Measurements from ENCODE around the gene ACVR1C. TPM values are rescaled to one million over a fixed set of nuclear protein-coding genes. Genes with fewer than 3 reads are reported as not detected.

The ACVR1C gene
- total and polyA plus RNA-seq, 3 experiments from 2014 or later = 0.60 to 0.66 (median 0.61) TPM

DNA sequence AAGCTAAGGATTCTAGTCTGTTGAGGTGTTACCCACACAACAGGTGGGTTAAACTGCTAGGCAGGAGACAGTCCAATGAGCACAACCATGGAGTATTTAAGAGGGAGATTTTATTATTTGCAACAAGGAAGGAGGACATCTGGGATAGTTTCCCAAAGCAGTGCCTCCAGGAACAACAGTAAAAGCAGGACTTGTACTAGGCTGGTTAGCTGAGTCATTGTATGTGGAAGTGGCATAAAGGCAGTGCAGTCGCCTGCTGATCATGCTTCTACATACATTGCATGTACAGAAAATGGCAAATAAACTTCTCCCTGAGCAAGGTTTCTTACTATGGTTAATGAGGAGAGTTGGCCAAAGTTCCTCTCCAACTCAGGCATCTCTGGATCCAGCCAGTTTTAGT, 138.7 kb downstream of the ACVR1C start:
- Histone ChIP-seq H3K4me3 (ENCODE audit: low read length) (no peak overlapping the region), H3K4me1 (ENCODE audit: insufficient read depth, low read length) (peaks cover 14% of the 10 kb centered on the region), H3K9me3 (ENCODE audit: low read length) (no peaks in the 10 kb centered on the region), H3K36me3 (ENCODE audit: insufficient read depth, low read length) (no peaks in the 10 kb centered on the region), H3K27me3 (ENCODE audit: insufficient read depth, low read length, poor library complexity, severe bottlenecking) (no peaks in the 10 kb centered on the region), H3K27ac (ENCODE audit: low read depth, low read length) (no peak overlapping the region)
- peaks cover 17 to 38% (median 24%) of the 10 kb centered on the region in 3 donors for H3K4me1 Mint-ChIP-seq
- CTCF ChIA-PET = interaction anchor here (1.2 to 6.0 kb wide), 3 partner anchors 10 to 162 kb away, joined by 4 to 60 read pairs (median 4); no protein-coding TSS in a partner anchor
- POLR2A ChIA-PET = no interaction called here
- H3K36me3 Mint-ChIP-seq = peaks cover 0 to 4% (median 0%) of the 10 kb centered on the region in 3 donors
- H3K9me3 Mint-ChIP-seq = no peaks in the 10 kb centered on the region
- no peak overlapping the region for H3K27ac Mint-ChIP-seq
- peaks cover 0 to 6% of the 10 kb centered on the region in 2 donors for H3K27me3 Mint-ChIP-seq
- DNase-seq = no peak
- no peak overlapping the region for H3K4me3 Mint-ChIP-seq

DNA sequence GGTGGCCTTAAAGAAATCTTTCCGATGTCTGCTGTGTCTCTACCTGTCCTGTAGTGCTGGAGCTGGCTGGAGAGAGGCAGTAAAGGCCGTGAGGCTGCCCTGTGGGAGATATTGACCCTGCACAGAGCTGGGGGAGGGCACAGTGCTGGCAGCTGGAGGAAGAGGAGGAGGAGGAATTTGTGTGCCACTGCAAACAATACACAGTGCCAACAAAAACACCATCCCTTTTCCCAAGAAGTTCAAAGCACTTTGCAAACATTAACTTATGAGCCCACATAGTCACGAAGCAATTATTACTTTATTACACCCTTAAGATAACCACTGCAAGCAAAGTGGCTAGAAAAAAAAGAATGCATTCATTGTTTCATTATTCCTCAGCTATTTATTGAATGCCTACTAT, 139.8 kb downstream of the ACVR1C start:
- Histone ChIP-seq H3K4me1 (ENCODE audit: insufficient read depth, low read length) (peaks cover 14% of the 10 kb centered on the region), H3K27ac (ENCODE audit: low read depth, low read length) (no peak overlapping the region), H3K27me3 (ENCODE audit: insufficient read depth, low read length, poor library complexity, severe bottlenecking) (no peaks in the 10 kb centered on the region), H3K36me3 (ENCODE audit: insufficient read depth, low read length) (no peaks in the 10 kb centered on the region), H3K9me3 (ENCODE audit: low read length) (no peaks in the 10 kb centered on the region), H3K4me3 (ENCODE audit: low read length) (no peak overlapping the region)
- ChIA-PET CTCF (interaction anchor here (1.2 to 6.0 kb wide), 4 partner anchors 9 to 161 kb away, joined by 3 to 60 read pairs (median 5); no protein-coding TSS in a partner anchor), POLR2A (no interaction called here)
- H3K27ac Mint-ChIP-seq = no peak overlapping the region
- no peak overlapping the region for H3K4me3 Mint-ChIP-seq
- H3K9me3 Mint-ChIP-seq = no peaks in the 10 kb centered on the region
- H3K36me3 Mint-ChIP-seq = peaks cover 0 to 4% (median 0%) of the 10 kb centered on the region in 3 donors
- no peak for DNase-seq
- H3K4me1 Mint-ChIP-seq = peaks cover 17 to 34% (median 24%) of the 10 kb centered on the region in 3 donors
- peaks cover 0 to 5% of the 10 kb centered on the region in 2 donors for H3K27me3 Mint-ChIP-seq

DNA sequence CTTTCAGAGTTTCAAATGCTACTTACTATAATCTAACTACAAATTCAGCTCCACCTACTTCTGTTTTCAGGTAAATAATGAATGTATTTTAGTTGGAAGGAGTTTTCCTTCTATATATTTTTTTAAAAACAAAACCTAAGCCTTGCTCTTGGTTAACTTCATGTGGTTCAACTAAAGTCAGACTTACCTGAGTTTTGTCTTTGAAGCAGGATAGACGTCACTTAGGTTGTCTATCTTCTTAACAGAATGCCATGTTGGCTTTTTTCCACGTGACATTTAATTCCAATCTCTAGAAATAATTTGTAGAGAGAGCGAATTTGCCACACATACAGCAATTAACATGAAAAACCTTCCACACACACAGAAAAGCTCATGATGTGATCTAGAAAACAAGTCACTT, 140.9 kb downstream of the ACVR1C start:
- Histone ChIP-seq H3K36me3 (ENCODE audit: insufficient read depth, low read length) (no peaks in the 10 kb centered on the region), H3K4me3 (ENCODE audit: low read length) (no peak overlapping the region), H3K27ac (ENCODE audit: low read depth, low read length) (no peak overlapping the region), H3K4me1 (ENCODE audit: insufficient read depth, low read length) (peaks cover 13% of the 10 kb centered on the region), H3K9me3 (ENCODE audit: low read length) (no peaks in the 10 kb centered on the region), H3K27me3 (ENCODE audit: insufficient read depth, low read length, poor library complexity, severe bottlenecking) (no peaks in the 10 kb centered on the region)
- ChIA-PET POLR2A (no interaction called here), CTCF (interaction anchor here (0.9 to 6.0 kb wide), 4 partner anchors 10 to 160 kb away, joined by 3 to 60 read pairs (median 5); no protein-coding TSS in a partner anchor)
- H3K4me1 Mint-ChIP-seq = peaks cover 7 to 23% (median 12%) of the 10 kb centered on the region in 3 donors
- H3K9me3 Mint-ChIP-seq = no peaks in the 10 kb centered on the region
- H3K36me3 Mint-ChIP-seq = peaks cover 0 to 4% (median 0%) of the 10 kb centered on the region in 3 donors
- peaks cover 0 to 5% of the 10 kb centered on the region in 2 donors for H3K27me3 Mint-ChIP-seq
- no peak overlapping the region for H3K4me3 Mint-ChIP-seq
- no peak overlapping the region for H3K27ac Mint-ChIP-seq
- no peak for DNase-seq

DNA sequence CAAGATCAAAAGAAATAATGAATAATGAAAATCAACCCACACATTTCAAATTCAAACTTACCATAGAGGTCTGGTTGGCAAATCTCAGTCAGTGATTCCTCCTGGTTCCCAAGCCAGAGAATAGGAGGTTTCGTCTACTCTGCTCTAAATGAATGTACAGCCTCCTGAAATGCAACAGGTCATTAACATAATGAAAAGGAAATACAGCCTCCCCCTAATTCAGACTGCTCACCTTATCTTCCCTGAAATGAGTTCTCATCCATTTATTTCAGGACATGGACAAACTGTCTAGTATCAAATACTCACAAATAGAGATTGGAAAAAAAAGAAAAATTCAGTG, 141.4 kb downstream of the ACVR1C start:
- Mint-ChIP-seq H3K27ac (peak overlapping the region in 1 of 8 donors; percentile 0), H3K9me3 (no peaks in the 10 kb centered on the region), H3K36me3 (peaks cover 0 to 4% (median 0%) of the 10 kb centered on the region in 3 donors), H3K4me3 (no peak overlapping the region), H3K27me3 (peaks cover 0 to 6% of the 10 kb centered on the region in 2 donors), H3K4me1 (peaks cover 2 to 18% (median 7%) of the 10 kb centered on the region in 3 donors)
- CTCF ChIA-PET = interaction anchor here (1.7 to 6.0 kb wide), 2 partner anchors 10 to 159 kb away, joined by 5 to 60 read pairs; no protein-coding TSS in a partner anchor
- Histone ChIP-seq H3K4me3 (ENCODE audit: low read length) (no peak overlapping the region), H3K4me1 (ENCODE audit: insufficient read depth, low read length) (peaks cover 8% of the 10 kb centered on the region), H3K27me3 (ENCODE audit: insufficient read depth, low read length, poor library complexity, severe bottlenecking) (no peaks in the 10 kb centered on the region), H3K36me3 (ENCODE audit: insufficient read depth, low read length) (no peaks in the 10 kb centered on the region), H3K9me3 (ENCODE audit: low read length) (no peaks in the 10 kb centered on the region), H3K27ac (ENCODE audit: low read depth, low read length) (no peak overlapping the region)
- no peak for DNase-seq
- POLR2A ChIA-PET = no interaction called here

DNA sequence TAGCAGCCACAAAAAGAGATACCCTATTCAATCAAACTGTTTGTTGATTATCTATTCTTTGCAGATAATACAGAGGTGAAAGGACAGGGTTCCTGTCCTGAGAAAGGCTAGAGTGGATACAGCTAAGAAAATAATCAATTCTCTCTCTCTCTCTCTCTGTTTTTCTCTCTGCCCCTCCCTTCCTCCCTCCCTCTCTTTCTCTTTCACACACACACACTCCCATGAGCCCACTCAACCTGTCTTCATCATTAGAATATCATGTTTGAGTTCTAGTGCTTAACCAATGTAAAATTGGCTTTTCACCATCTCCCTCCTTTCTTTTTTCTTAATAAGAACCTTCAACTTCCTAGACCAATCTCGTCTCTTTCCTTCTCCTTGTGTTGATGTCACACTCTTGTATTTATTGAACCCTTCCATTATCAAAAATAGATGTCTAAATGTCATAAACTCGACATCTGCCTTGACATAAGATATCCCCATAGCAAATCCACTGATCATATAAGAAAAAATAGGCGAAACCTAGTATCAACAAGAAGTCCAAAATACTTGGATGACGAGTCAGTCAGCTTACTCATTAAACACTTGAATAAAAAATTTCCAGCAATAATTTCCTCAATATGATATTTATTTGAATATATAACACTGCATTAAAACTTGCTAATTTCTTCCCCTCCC, 141.9 kb downstream of the ACVR1C start:
- H3K36me3 Mint-ChIP-seq = peaks cover 0 to 4% (median 0%) of the 10 kb centered on the region in 3 donors
- H3K36me3 ChIP-seq (ENCODE audit: insufficient read depth, low read length) = no peaks in the 10 kb centered on the region
- peaks cover 0 to 7% of the 10 kb centered on the region in 2 donors for H3K27me3 Mint-ChIP-seq
- no peak overlapping the region for H3K27ac ChIP-seq (ENCODE audit: low read depth, low read length)
- ChIA-PET CTCF (interaction anchor here (1.1 kb wide), 1 partner anchor 159 kb away, joined by 5 read pairs; no protein-coding TSS in a partner anchor), POLR2A (no interaction called here)
- H3K27me3 ChIP-seq (ENCODE audit: insufficient read depth, low read length, poor library complexity, severe bottlenecking) = no peaks in the 10 kb centered on the region
- no peak overlapping the region for H3K4me3 Mint-ChIP-seq
- no peak for DNase-seq
- no peaks in the 10 kb centered on the region for H3K9me3 Mint-ChIP-seq
- H3K9me3 ChIP-seq (ENCODE audit: low read length) = no peaks in the 10 kb centered on the region
- no peak overlapping the region for H3K27ac Mint-ChIP-seq
- peaks cover 0 to 13% (median 4%) of the 10 kb centered on the region in 3 donors for H3K4me1 Mint-ChIP-seq
- no peak overlapping the region for H3K4me3 ChIP-seq (ENCODE audit: low read length)
- peaks cover 4% of the 10 kb centered on the region for H3K4me1 ChIP-seq (ENCODE audit: insufficient read depth, low read length)

DNA sequence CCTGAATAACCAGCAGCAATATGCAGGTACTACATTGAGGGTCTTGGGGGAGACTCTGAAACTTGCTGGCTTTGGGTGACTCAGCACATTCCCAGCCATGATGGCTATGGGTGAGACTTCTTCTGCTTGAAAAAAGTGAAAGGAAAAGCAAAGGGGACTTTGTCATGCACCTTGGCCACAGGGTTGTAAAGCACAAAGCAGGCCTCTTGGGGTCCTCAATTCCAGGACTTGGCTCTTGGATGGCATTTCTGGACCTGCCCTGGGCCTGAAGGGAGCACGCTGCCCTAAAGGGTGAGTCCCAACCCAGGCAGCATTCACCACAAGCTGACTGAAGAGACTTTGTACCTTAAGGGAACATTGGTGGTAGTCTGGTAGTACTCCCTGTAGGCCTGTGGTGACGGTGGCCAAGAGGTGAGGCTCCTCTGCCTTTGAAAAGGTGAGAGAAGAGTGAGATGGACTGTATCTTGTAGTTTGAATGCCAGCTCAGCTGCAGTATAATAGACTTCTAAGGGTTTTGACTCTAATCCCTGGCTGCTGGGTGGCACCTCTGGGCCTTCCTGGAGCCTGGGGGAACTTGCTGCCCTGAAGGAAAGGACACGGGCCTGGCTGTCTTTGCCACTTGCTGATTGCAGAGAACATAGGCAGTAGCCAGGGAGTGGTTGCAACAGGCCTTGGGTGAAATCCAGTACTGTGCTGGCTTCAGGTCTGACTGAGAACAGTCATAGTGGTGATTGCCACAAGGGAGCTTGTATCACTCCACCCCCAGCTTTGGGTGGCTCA, 148.3 kb downstream of the ACVR1C start:
- Histone ChIP-seq H3K36me3 (ENCODE audit: insufficient read depth, low read length) (no peaks in the 10 kb centered on the region), H3K27me3 (ENCODE audit: insufficient read depth, low read length, poor library complexity, severe bottlenecking) (no peaks in the 10 kb centered on the region), H3K4me3 (ENCODE audit: low read length) (no peak overlapping the region), H3K4me1 (ENCODE audit: insufficient read depth, low read length) (peaks cover 20% of the 10 kb centered on the region), H3K9me3 (ENCODE audit: low read length) (no peaks in the 10 kb centered on the region), H3K27ac (ENCODE audit: low read depth, low read length) (no peak overlapping the region)
- no peak for DNase-seq
- Mint-ChIP-seq H3K27me3 (peaks cover 0 to 4% of the 10 kb centered on the region in 2 donors), H3K36me3 (no peaks in the 10 kb centered on the region), H3K4me3 (peak overlapping the region in 1 of 7 donors; percentile 25), H3K9me3 (no peaks in the 10 kb centered on the region), H3K27ac (peak overlapping the region in 1 of 8 donors; percentile 57), H3K4me1 (peaks cover 7 to 22% (median 17%) of the 10 kb centered on the region in 3 donors)
- ChIA-PET POLR2A (no interaction called here), CTCF (interaction anchor here (0.8 to 1.2 kb wide), 2 partner anchors 10 to 12 kb away, joined by 3 to 4 read pairs; no protein-coding TSS in a partner anchor)

DNA sequence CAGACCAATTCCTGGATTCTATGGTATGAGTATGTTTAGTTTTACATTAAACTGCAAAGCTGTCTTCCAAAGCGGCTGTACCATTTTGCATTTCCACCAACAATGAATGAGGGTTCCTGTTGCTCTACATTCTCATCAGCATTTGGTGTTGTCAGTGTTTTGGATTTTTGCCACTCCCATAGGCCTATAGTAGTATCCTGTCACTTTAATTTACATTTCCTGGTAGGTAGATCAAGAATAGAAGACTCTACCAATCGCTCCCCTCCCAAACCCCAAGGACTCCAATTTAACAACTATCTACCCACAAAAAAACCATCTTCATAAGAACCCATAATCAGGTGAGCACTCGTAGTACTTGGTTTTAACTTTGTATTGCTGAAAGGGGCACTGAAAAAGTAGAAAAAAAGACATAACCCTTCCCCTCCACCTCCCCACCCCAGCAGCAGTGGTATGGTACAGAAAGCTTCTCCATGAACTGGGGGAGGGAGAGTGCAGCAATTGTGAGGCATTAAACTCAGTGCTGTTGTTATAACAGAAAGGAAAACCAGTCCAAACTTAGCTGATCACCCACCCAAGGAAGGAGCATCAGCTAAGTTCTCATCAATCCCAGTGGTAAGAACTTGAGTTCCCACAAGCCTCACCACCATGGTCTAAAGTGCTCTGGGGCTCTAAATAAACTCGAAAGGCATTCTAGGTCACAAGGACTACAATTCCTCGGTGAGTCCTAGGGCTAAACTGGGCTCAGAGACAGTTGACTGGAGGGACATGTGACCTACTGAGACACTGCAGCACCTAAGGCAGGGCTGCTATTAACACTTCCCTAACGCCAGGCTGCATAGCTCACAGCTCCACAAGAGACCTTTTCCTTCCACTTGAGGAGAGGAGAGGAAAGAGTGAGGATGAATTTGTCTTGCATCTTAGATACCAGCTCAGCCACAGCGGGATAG, 149.3 kb downstream of the ACVR1C start:
- Histone ChIP-seq H3K27ac (ENCODE audit: low read depth, low read length) (no peak overlapping the region), H3K4me1 (ENCODE audit: insufficient read depth, low read length) (peaks cover 20% of the 10 kb centered on the region), H3K36me3 (ENCODE audit: insufficient read depth, low read length) (no peaks in the 10 kb centered on the region), H3K4me3 (ENCODE audit: low read length) (no peak overlapping the region), H3K27me3 (ENCODE audit: insufficient read depth, low read length, poor library complexity, severe bottlenecking) (no peaks in the 10 kb centered on the region), H3K9me3 (ENCODE audit: low read length) (no peaks in the 10 kb centered on the region)
- DNase-seq = no peak
- Mint-ChIP-seq H3K27me3 (peaks cover 0 to 4% of the 10 kb centered on the region in 2 donors), H3K4me3 (peak overlapping the region in 1 of 7 donors; percentile 11), H3K4me1 (peaks cover 7 to 22% (median 17%) of the 10 kb centered on the region in 3 donors), H3K9me3 (no peaks in the 10 kb centered on the region), H3K36me3 (no peaks in the 10 kb centered on the region), H3K27ac (peak overlapping the region in 4 of 8 donors; percentile 5 to 84 (median 22))
- POLR2A ChIA-PET = no interaction called here
- CTCF ChIA-PET = interaction anchor here (1.1 to 1.2 kb wide), 2 partner anchors 11 to 152 kb away, joined by 3 to 4 read pairs; no protein-coding TSS in a partner anchor
